ENCODE measurements around the gene NCAM2.
A peak's percentile ranks its signal among the peaks of the same experiment; 100 is the strongest.

Gene NCAM2

DNA sequence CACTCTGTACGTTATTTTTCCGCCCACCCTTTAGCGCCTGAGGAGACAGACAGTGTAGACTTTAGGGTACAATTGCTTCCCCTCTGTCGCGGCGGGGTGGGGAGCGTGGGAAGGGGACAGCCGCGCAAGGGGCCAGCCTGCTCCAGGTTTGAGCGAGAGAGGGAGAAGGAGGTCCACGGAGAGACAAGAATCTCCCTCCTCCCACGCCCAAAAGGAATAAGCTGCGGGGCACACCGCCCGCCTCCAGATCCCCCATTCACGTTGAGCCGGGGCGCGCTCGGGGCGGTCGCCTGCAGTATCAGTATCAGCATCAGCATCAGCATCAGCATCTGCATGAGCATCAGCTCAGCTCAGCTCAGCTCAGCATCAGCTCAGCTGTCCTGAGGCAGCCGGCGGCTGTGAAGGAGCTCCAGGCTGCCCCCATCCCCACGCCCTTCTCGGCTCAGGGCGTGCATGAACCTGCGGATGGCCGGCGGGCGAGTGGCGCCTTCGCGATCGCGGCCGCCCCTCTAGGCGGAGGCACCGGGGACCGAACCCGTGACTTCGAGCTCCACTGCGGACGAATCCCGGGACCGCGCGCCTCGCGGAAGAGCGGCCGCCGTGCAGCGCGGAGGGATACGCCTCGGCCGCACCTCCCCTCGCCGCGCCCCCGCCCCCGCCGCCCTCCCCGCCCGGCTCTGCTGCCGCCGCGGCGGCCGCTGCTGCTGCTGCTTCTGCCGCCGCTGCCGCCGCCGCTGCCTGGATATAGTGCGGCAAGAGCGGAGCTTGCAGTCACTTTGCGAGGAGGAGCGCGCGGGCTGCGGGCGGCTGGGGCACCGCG lies at the start of gene NCAM2:
TSS of gene NCAM2 (plus strand) at position 774 of the 820 bp plus-strand sequence.
- DNase-seq (ENCODE audit: low read depth) = peak; percentile 58

DNA sequence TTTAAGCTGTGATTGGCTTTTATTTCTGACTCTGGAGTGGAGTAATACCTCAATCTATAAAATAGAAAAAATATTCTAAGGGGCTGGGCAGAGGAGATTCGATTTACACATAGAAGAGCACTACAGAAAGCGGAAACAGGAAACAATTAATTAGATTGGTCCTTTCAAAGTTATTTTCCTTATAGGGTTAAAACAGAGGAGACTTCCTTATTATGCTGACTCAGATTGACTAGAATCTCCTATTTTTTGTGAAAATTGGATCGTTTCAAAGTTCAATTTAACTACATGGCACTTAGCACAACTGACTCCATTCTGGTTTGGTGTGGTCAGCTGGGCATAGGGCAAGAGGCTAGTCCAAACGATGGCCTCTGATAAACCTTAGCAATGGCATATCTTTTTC lies 48.3 kb upstream of the NCAM2 start:
- DNase-seq (ENCODE audit: low read depth) = no peak

- no peak for DNase-seq (ENCODE audit: low read depth)
Measured at GRCh38 chr21:20965816-20966215, 32.4 kb upstream of the NCAM2 start.

DNA sequence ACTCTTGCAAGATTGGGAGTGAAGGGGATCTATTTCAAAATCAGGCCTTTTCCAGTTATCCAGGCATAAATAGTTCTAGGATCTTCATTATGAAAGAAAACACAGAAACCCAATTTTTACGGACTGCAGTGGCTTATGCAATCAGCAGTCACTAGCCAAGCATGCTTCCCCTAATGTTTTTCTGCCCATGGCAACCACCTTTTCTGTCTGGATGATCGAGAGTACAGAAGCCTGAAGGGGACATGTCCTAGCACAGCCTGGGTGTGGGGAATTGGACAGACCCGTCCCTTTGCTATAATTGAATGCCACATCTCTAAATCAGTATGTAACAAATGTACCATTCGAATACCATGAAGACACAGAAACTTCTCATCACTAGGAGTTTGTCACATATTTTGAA lies 29.8 kb upstream of the NCAM2 start:
- no peak for DNase-seq (ENCODE audit: low read depth)

DNA sequence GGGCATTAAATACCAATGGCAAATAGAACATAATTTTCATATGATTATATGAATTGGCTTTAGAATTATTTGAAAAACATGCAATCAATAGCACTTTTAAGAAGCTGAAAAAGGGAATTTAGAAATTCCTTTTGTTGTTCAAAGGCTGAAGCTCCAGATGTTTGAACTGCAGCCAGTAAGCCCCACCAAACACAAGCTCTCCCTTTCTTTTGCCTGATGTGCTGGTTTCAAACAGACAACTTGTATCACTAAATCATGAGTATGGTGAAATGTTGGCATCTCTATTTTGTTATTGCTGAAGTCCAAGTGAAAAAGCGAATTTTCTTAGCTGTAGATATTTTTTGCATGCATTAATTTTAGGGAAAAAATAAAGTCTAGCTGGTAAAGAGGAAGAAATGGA lies 27.5 kb upstream of the NCAM2 start:
- no peak for DNase-seq (ENCODE audit: low read depth)

DNA sequence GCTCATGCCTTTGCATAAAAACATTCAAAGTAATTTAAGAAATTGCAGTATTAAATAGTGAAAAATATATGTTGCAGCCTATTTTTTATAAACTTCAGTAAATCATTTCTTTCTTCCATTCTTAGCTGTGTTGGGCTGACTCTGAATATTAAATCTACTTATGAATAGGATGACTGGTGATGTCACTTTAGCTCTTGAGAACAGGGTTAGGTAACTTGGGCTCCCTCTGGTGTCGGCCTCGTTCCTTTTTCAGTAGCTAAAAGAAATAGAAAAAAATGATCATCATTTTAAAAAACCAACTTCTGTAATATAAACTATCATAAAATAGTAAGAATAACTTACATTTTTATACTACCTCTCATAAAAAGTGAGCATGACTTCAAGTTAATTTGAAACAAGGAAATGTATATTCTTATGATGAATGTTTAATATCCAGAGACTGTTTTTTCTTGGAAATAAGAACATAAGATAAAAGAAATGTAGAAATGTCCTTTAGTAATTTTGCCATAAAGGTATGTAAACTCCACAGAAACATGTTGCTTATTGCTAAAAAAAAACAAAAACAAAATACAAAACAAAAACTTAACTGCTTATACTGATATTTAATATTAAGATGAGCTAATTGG lies 26.8 kb upstream of the NCAM2 start:
- peak; percentile 11 for DNase-seq (ENCODE audit: low read depth)

GRCh38 chr21:20994790-20995189 lies 3.4 kb upstream of the NCAM2 start:
- DNase-seq (ENCODE audit: low read depth) = no peak

DNA sequence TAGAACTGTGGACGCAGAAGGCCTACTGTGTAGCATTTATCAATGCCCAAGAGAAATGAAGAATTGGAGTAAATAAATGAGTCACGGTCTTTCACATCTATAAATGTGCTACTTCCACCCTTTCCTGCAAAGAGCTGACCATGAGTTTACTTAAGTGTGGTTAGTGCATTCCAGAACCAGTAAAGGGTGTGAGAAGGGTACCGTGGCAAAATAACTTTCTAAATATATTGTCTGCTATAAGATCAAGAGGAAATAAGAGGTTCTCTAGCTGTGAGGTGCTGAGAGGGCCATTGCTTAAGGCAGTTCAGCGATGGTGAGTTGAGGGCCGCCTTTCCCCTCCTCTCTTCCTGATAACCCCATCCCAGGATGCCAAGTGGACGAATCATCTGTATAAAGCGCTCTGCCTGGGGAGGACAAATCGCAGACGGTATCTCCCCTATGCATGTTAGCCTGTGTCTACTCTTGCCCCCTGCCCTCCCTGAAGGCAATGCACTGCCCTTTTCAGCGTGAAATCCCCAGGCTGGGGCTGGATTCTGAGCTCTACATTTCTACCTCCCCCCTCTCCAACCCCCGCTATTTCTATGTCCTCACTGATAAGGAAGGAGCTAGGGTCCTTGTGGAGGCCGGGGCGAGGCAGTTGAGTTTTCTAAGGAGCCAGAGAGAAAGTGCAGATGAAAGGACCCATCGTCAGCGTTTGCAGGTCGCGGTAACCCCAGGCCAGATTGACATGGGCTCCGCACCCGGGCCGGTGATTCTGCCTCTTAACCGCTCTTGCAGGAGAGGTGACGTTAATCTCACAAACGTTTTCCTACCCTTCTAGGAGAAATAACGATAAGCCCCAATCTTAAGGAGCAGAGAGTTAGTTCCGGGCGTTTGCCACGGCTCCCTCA lies 1.5 kb upstream of the NCAM2 start:
- peak; percentile 4 for DNase-seq (ENCODE audit: low read depth)

GRCh38 chr21:20997311-20997635 lies 936 bp upstream of the NCAM2 start:
- DNase-seq (ENCODE audit: low read depth) = no peak

DNA sequence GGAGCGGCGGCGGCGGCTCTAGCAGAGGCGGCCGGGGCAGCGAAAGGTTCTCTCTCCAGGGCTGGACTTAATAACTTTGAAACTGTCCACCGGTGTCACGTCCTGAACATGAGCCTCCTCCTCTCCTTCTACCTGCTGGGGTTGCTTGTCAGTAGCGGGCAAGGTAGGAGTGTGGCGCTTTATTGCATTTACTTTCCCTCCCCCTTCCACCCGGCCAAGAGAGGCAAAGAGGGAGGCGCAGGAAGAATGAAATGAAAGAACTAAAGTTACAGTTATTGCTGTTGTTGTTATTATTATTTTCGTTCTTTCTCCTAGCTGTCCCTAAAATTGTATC lies 214 bp downstream of the NCAM2 start:
- DNase-seq (ENCODE audit: low read depth) = no peak

DNA sequence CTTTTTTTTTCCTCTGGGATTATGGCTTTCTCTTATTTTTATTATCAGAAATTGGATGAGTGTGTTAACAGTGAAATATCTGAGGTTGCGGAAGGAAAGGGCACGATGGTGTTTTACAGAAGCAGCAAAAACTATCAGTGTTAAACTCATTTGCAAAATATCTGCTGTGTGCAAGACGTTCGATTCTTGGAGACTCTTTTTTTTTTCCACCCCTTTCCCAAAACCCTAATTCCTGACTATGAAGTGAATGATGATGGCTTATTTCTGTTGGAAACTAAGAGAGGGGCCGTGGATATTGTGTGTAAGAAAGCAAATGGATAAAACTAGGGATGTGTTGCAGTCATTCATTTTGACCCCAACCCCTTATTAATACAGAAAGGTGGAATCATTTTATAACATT lies 677 bp downstream of the NCAM2 start:
- DNase-seq (ENCODE audit: low read depth) = no peak

- DNase-seq (ENCODE audit: low read depth) = peak; percentile 36
Measured at GRCh38 chr21:20999659-21000058, 1.4 kb downstream of the NCAM2 start.

GRCh38 chr21:21000591-21001175 lies 2.5 kb downstream of the NCAM2 start:
- no peak for DNase-seq (ENCODE audit: low read depth)

DNA sequence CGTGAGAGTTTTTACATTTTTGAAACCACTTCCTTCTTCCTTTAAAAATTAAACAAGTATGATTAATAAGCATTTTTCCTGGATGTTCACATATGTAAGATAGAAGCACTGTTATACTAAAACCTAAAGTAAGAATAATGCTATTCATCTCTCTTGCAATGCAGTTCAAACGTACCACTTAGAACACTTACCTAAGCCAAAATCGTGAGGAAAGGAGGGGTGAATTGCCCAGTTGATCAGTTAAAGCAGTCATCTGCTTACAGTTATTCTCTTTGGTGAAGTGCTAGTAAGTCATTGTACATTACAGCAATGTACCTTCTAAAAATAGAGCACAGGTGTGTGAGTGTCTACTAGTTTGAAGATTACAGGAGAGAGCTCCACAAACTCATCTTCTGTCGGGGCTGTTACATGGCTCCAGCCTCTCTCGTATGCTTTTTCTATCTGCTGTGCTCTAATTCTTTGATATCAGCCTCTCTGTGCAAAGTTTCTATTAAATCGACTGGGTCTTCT lies 3.4 kb downstream of the NCAM2 start:
- no peak for DNase-seq (ENCODE audit: low read depth)

DNA sequence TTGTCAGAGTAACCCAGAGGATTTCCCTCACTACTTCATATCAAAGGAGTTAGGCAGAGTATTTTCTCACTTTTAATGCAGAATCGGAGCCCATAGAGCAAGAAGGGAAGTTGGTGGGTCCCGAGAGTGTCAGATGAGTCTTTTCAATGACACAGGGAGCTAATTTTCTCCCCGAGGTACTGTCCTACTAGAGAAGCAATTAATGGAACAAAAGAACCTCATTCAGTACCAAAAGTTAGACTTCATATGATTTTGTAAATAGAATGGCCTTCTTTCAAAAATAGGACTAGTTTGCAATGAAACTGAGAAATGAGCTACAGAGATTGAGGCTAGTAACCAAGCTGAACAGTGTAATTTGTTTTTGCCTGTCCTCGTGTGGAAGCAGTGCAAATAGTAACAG lies 3.9 kb downstream of the NCAM2 start:
- no peak for DNase-seq (ENCODE audit: low read depth)

GRCh38 chr21:21003701-21004100 lies 5.5 kb downstream of the NCAM2 start:
- DNase-seq (ENCODE audit: low read depth) = peak; percentile 7

DNA sequence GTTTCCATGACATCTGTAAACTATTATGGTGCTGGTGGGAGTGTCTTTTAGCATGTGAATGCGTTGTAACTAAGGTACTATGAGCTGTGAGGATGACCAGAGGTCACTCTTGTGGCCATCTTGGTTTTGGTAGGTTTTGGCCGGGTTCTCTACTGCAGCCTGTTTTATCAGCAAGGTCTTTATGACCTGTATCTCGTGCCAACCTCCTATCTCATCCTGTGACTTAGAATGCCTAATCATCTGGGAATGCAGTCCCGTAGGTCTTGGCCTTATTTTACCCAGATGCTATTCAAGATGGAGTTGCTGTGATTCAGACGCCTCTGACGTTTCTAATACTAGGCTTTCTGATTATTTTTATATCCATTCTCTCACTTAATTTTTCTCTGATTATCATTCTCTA lies 9.4 kb downstream of the NCAM2 start:
- peak; percentile 15 for DNase-seq (ENCODE audit: low read depth)

DNA sequence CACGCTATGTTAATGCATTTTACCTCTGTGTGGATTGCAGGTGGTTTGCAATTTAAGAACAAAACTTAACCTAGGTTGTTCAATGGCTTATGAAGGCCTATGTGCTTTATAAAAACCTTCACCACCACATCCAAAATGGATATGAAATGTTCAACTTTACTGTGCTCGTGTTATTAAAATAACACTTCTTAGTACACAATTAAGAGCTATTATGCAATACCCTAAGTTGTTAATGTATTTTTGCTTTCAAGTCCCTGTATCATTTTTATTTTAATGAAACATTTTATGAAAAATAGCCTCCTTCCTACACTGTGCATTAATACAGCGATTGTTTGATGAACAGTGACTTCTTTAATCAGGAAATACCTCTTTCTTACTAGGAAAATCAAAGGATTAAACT lies 12.0 kb downstream of the NCAM2 start:
- DNase-seq (ENCODE audit: low read depth) = no peak

DNA sequence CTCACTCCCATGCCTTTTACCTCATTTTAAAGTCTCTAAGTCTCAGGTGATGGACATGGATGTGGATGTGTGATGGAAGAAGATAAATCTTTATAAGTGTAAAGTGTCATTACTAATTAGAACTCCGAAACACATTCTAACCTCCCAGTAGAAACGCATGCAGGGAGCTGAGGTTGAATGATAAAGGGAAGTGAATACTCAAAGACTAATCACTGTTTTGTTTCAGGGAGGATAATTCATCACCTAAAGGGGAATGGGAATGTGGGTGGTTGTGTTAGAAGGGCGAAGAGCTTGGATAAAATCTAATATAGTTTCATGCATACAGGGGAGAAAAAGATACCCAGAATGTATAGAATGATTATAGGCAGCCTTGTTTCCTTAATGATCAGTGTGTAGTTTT lies 12.5 kb downstream of the NCAM2 start:
- no peak for DNase-seq (ENCODE audit: low read depth)

GRCh38 chr21:21018821-21019220 lies 20.6 kb downstream of the NCAM2 start:
- DNase-seq (ENCODE audit: low read depth) = no peak

DNA sequence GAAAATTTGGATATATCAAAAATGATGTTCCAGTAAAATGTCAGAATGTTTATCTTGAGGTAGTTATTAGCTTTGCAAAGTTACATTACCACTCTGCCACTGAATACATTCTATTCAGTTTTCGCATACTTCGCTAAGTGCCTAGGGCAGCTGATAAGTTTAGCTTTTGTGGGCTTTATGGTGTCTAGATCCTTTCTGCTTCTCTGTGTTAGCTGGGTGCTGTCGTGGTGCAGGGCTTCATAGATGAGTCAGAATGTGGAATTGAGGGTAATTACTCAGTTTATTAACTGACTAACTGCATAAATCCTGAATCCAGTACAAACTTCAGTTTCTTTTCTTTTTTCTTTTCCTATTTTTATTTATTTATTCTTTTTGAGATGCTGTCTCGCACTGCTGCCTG lies 21.5 kb downstream of the NCAM2 start:
- DNase-seq (ENCODE audit: low read depth) = peak; percentile 2

- no peak for DNase-seq (ENCODE audit: low read depth)
Measured at GRCh38 chr21:21025742-21026141, 27.5 kb downstream of the NCAM2 start.
